Astrocyte (in vitro differentiated cells and primary cell): ENCODE measurements around the gene FH. TPM values are rescaled to one million over a fixed set of nuclear protein-coding genes. Genes with fewer than 3 reads are reported as not detected.

ENCODE experiments used
- DNase-seq: peaks from one replicate; pipeline ENCODE4 v3.0.0-alpha.2; 2010; ENCODE audit warnings: low read depth
- FAIRE-seq: peaks from 2 replicates; lab custom pipeline; 2011; peaks lifted over from hg19 to GRCh38; lab: Jason Lieb, UNC
- H2AFZ ChIP-seq: 2 replicates; pipeline ENCODE4 v1.6.0; 2012; ENCODE audit warnings: low read depth, low read length, inconsistent platforms
- H3K27ac ChIP-seq: 2 replicates; pipeline ENCODE4 v1.5.1; 2011; ENCODE audit warnings: low read depth, low read length, inconsistent platforms
- H3K27me3 ChIP-seq: 2 replicates; pipeline ENCODE4 v1.6.0; 2011; ENCODE audit warnings: low read length, inconsistent platforms; ENCODE audit not compliant: insufficient read depth
- H3K36me3 ChIP-seq: 2 replicates; pipeline ENCODE4 v1.5.1; 2011; ENCODE audit warnings: low read length, inconsistent platforms; ENCODE audit not compliant: insufficient read depth
- H3K4me1 ChIP-seq: 2 replicates; pipeline ENCODE4 v1.5.1; 2011; ENCODE audit warnings: low read length, inconsistent platforms; ENCODE audit not compliant: insufficient read depth
- H3K4me2 ChIP-seq: 2 replicates; pipeline ENCODE4 v1.6.0; 2012; ENCODE audit warnings: low read length, inconsistent platforms
- H3K4me3 ChIP-seq: 2 replicates; pipeline ENCODE4 v1.5.1; 2011; ENCODE audit warnings: low read depth, mild to moderate bottlenecking, low read length, inconsistent platforms; ENCODE audit not compliant: insufficient read depth
- H3K79me2 ChIP-seq: 2 replicates; pipeline ENCODE4 v1.6.0; 2012; ENCODE audit warnings: mild to moderate bottlenecking, low read length, inconsistent platforms; ENCODE audit not compliant: insufficient read depth
- H3K9ac ChIP-seq: 2 replicates; pipeline ENCODE4 v1.6.0; 2012; ENCODE audit warnings: mild to moderate bottlenecking, low read length, inconsistent platforms
- H3K9me3 ChIP-seq: 2 replicates; pipeline ENCODE4 v1.5.1; 2012; ENCODE audit warnings: low read depth, mild to moderate bottlenecking, low read length, inconsistent platforms; ENCODE audit not compliant: insufficient read depth
- H4K20me1 ChIP-seq: 2 replicates; pipeline ENCODE4 v1.6.0; 2012; ENCODE audit warnings: low read length, inconsistent platforms; ENCODE audit not compliant: insufficient read depth
- H3K27ac Mint-ChIP-seq: one replicate; pipeline ENCODE4 v1.8.0; 2021; ENCODE audit warnings: mild to moderate bottlenecking, mixed read lengths; ENCODE audit not compliant: unreplicated experiment
- H3K27me3 Mint-ChIP-seq: one replicate; pipeline ENCODE4 v1.8.0; 2021; ENCODE audit warnings: low read depth, mixed read lengths; ENCODE audit not compliant: unreplicated experiment
- H3K36me3 Mint-ChIP-seq: one replicate; pipeline ENCODE4 v1.8.0; 2021; ENCODE audit warnings: low read depth, mixed read lengths; ENCODE audit not compliant: unreplicated experiment
- H3K4me1 Mint-ChIP-seq: one replicate; pipeline ENCODE4 v1.8.0; 2021; ENCODE audit warnings: low read depth, mixed read lengths; ENCODE audit not compliant: unreplicated experiment
- H3K4me3 Mint-ChIP-seq: one replicate; pipeline ENCODE4 v1.8.0; 2021; ENCODE audit warnings: mild to moderate bottlenecking, moderate library complexity, mixed read lengths; ENCODE audit not compliant: unreplicated experiment
- H3K9me3 Mint-ChIP-seq: one replicate; pipeline ENCODE4 v1.8.0; 2021; ENCODE audit warnings: mild to moderate bottlenecking, mixed read lengths; ENCODE audit not compliant: unreplicated experiment
- EZH2 ChIP-seq: IDR thresholded peaks from 2 replicates; pipeline ENCODE4 v1.6.1; 2012; ENCODE audit warnings: mild to moderate bottlenecking, low read length, inconsistent platforms; ENCODE audit not compliant: insufficient read depth
- total RNA-seq: library from RNA; stranded (reverse); gene quantifications from 2 replicates; pipeline ENCODE4 v1.2.1, GENCODE V29; 2021
- TF ChIP-seq, protein P1 (sequence below): IDR thresholded peaks from 2 replicates; pipeline ENCODE4 v1.5.1; 2011; ENCODE audit warnings: low read depth, mild to moderate bottlenecking, inconsistent platforms, low read length, moderate library complexity; ENCODE audit not compliant: insufficient read depth

FH gene
- total RNA-seq, 1 donor from 2014 or later: 49.4 TPM

DNA sequence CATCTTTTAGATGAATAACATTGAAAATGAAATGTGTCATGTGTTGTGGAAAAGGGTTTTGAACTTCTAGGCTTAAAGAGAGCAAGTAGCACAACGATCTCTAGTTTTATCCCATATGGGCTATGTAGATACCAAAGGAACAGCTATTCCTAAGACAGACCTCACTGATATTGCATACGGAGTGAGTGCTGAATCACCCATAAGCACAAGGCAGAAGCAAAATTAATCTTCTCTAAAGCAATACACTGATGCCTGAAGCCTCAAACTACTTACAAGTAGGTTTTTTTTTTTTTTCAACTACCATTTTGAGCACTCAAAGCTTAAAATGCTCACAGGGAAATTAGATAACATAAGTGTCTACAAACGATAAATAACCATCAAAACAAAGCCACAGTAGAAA, 7.6 kb upstream of the FH start:
- no peaks in the 10 kb centered on the region for H3K9me3 Mint-ChIP-seq
- Histone ChIP-seq H3K4me3 (no peak overlapping the region), H2AFZ (no peak overlapping the region), H3K4me2 (no peak overlapping the region), H3K79me2 (no peaks in the 10 kb centered on the region), H4K20me1 (no peaks in the 10 kb centered on the region), H3K9me3 (no peaks in the 10 kb centered on the region), H3K4me1 (peaks cover 1% of the 10 kb centered on the region), H3K27ac (no peak overlapping the region), H3K27me3 (peaks cover 3% of the 10 kb centered on the region), H3K9ac (no peak overlapping the region), H3K36me3 (no peaks in the 10 kb centered on the region)
- no peaks in the 10 kb centered on the region for H3K27me3 Mint-ChIP-seq
- no peak for FAIRE-seq
- no peak overlapping the region for H3K27ac Mint-ChIP-seq
- no peaks in the 10 kb centered on the region for H3K36me3 Mint-ChIP-seq
- no peak overlapping the region for H3K4me3 Mint-ChIP-seq
- peaks cover 3% of the 10 kb centered on the region for H3K4me1 Mint-ChIP-seq
- DNase-seq: no peak
- TF ChIP-seq EZH2: no peak
- TF ChIP-seq, protein P1, sequence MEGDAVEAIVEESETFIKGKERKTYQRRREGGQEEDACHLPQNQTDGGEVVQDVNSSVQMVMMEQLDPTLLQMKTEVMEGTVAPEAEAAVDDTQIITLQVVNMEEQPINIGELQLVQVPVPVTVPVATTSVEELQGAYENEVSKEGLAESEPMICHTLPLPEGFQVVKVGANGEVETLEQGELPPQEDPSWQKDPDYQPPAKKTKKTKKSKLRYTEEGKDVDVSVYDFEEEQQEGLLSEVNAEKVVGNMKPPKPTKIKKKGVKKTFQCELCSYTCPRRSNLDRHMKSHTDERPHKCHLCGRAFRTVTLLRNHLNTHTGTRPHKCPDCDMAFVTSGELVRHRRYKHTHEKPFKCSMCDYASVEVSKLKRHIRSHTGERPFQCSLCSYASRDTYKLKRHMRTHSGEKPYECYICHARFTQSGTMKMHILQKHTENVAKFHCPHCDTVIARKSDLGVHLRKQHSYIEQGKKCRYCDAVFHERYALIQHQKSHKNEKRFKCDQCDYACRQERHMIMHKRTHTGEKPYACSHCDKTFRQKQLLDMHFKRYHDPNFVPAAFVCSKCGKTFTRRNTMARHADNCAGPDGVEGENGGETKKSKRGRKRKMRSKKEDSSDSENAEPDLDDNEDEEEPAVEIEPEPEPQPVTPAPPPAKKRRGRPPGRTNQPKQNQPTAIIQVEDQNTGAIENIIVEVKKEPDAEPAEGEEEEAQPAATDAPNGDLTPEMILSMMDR: no peak

DNA sequence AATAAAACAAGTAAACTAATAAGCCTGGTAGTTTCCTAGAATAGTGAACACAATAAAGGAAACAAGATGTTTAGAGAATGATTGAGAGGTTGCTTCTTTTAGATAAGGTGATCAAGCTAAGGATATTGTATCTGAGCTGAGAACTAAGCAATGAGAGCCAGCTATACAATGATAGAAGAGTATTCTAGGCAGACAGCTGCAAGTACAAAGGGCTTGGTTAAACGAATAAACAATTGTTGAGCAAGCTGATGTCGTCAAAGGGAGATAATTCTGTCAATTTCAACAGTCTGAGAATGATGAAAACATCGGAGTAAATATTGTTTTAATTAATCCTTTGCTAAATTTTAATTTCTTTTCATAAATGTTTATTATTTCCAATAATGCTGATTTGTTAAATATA, 5.5 kb upstream of the FH start:
- no peak for TF ChIP-seq EZH2
- TF ChIP-seq, protein P1: no peak
- H3K4me3 Mint-ChIP-seq: no peak overlapping the region
- no peaks in the 10 kb centered on the region for H3K4me1 Mint-ChIP-seq

DNA sequence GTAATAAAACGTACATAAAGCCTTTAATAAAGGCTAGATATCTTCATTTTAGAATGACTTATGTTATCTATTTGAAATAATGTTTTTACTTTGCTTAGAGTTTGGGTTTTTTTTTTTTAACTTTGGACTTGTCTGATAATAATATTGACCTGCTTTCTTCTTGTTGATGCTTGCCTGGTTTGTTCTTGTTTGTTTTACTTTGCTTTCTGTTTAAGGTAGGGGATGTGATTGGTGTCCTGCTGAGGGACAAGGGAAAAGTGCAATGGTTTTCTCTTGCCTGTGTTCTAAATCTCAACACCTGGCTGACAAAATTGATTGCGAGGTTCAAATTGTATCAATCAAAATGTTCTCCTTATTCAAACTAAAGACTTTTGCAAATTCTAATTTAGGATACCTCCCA, 2.2 kb upstream of the FH start:
- no peak overlapping the region for H3K4me2 ChIP-seq
- H3K4me3 ChIP-seq: no peak overlapping the region
- Mint-ChIP-seq H3K27ac (no peak overlapping the region), H3K27me3 (no peaks in the 10 kb centered on the region), H3K36me3 (no peaks in the 10 kb centered on the region), H3K4me1 (peaks cover 8% of the 10 kb centered on the region), H3K4me3 (no peak overlapping the region), H3K9me3 (no peaks in the 10 kb centered on the region)
- no peaks in the 10 kb centered on the region for H3K36me3 ChIP-seq
- H3K9me3 ChIP-seq: no peaks in the 10 kb centered on the region
- FAIRE-seq (no peak), DNase-seq (no peak)
- no peak overlapping the region for H3K9ac ChIP-seq
- TF ChIP-seq, protein P1: no peak
- TF ChIP-seq EZH2: no peak
- peaks cover 4% of the 10 kb centered on the region for H4K20me1 ChIP-seq
- H3K27me3 ChIP-seq: peaks cover 3% of the 10 kb centered on the region
- H2AFZ ChIP-seq: no peak overlapping the region
- peaks cover 28% of the 10 kb centered on the region for H3K79me2 ChIP-seq
- no peaks in the 10 kb centered on the region for H3K4me1 ChIP-seq
- no peak overlapping the region for H3K27ac ChIP-seq

More for the DNA sequence above, 5.5 kb upstream of the FH start:
- Histone ChIP-seq H4K20me1 (no peaks in the 10 kb centered on the region), H3K9me3 (no peaks in the 10 kb centered on the region), H3K4me1 (no peaks in the 10 kb centered on the region), H3K27ac (no peak overlapping the region), H3K9ac (no peak overlapping the region), H3K27me3 (peaks cover 3% of the 10 kb centered on the region), H2AFZ (no peak overlapping the region), H3K4me3 (no peak overlapping the region), H3K79me2 (no peaks in the 10 kb centered on the region), H3K36me3 (no peaks in the 10 kb centered on the region), H3K4me2 (no peak overlapping the region)
- Mint-ChIP-seq H3K9me3 (no peaks in the 10 kb centered on the region), H3K27ac (no peak overlapping the region), H3K36me3 (no peaks in the 10 kb centered on the region), H3K27me3 (no peaks in the 10 kb centered on the region)
- FAIRE-seq (no peak), DNase-seq (no peak)
